Activated T-cell treated with anti-CD3 and anti-CD28 coated beads, Interleukin-2, amount 50 U/mL, for 24 hours (primary cell): ENCODE measurements around the gene DDX41.
A peak's percentile ranks its signal among the peaks of the same experiment; 100 is the strongest.
"Not testable (repeated sequence)": the region's sequence is repeated elsewhere in the genome, so short reads cannot be mapped to it uniquely, and the experiment has no call there.

ENCODE experiments used
- DNase-seq: peaks from one replicate; pipeline ENCODE4 v3.0.0-alpha.2; 2020
- H3K27ac Mint-ChIP-seq: 2 replicates; pipeline ENCODE4 v1.8.0; 2020; ENCODE audit warnings: mild to moderate bottlenecking, mixed read lengths
- H3K27me3 Mint-ChIP-seq: 2 replicates; pipeline ENCODE4 v1.8.0; 2020; ENCODE audit warnings: mixed read lengths
- H3K36me3 Mint-ChIP-seq: 2 replicates; pipeline ENCODE4 v1.8.0; 2020; ENCODE audit warnings: low read depth, mixed read lengths
- H3K4me1 Mint-ChIP-seq: 2 replicates; pipeline ENCODE4 v1.8.0; 2020; ENCODE audit warnings: low read depth, mixed read lengths
- H3K4me3 Mint-ChIP-seq: 2 replicates; pipeline ENCODE4 v1.8.0; 2020; ENCODE audit warnings: mild to moderate bottlenecking, moderate library complexity, mixed read lengths
- H3K9me3 Mint-ChIP-seq: 2 replicates; pipeline ENCODE4 v1.8.0; 2020; ENCODE audit warnings: mixed read lengths

DDX41 gene

GRCh38 chr5:177546258-177546741 lies 29.5 kb upstream of the DDX41 start:
- Mint-ChIP-seq H3K36me3 (peaks cover 48% of the 10 kb centered on the region), H3K4me1 (peaks cover 40% of the 10 kb centered on the region), H3K9me3 (no peaks in the 10 kb centered on the region), H3K4me3 (no peak overlapping the region), H3K27ac (peak overlapping the region; percentile 67), H3K27me3 (no peaks in the 10 kb centered on the region)
- no peak for DNase-seq

- no peak overlapping the region for H3K4me3 Mint-ChIP-seq
- H3K27ac Mint-ChIP-seq = peak overlapping the region; percentile 67
- H3K36me3 Mint-ChIP-seq = peaks cover 47% of the 10 kb centered on the region
- no peaks in the 10 kb centered on the region for H3K27me3 Mint-ChIP-seq
- DNase-seq = no peak
- H3K9me3 Mint-ChIP-seq = no peaks in the 10 kb centered on the region
- peaks cover 43% of the 10 kb centered on the region for H3K4me1 Mint-ChIP-seq
Observed at GRCh38 chr5:177545487-177546257, 28.9 kb upstream of the DDX41 start.

- Mint-ChIP-seq H3K27ac (no peak overlapping the region), H3K27me3 (no peaks in the 10 kb centered on the region), H3K9me3 (no peaks in the 10 kb centered on the region), H3K36me3 (peaks cover 56% of the 10 kb centered on the region), H3K4me1 (peaks cover 34% of the 10 kb centered on the region), H3K4me3 (no peak overlapping the region)
- no peak for DNase-seq
Observed at GRCh38 chr5:177542816-177543465, 26.2 kb upstream of the DDX41 start.

- H3K36me3 Mint-ChIP-seq = peaks cover 66% of the 10 kb centered on the region
- H3K9me3 Mint-ChIP-seq = no peaks in the 10 kb centered on the region
- peak overlapping the region; percentile 50 for H3K27ac Mint-ChIP-seq
- H3K4me3 Mint-ChIP-seq = no peak overlapping the region
- peaks cover 16% of the 10 kb centered on the region for H3K4me1 Mint-ChIP-seq
- DNase-seq = no peak
- no peaks in the 10 kb centered on the region for H3K27me3 Mint-ChIP-seq
Observed at GRCh38 chr5:177540438-177540837, 23.7 kb upstream of the DDX41 start.

GRCh38 chr5:177539411-177539810 lies 22.6 kb upstream of the DDX41 start:
- Mint-ChIP-seq H3K27me3 (no peaks in the 10 kb centered on the region), H3K4me1 (peaks cover 13% of the 10 kb centered on the region), H3K4me3 (no peak overlapping the region), H3K9me3 (no peaks in the 10 kb centered on the region), H3K36me3 (peaks cover 73% of the 10 kb centered on the region), H3K27ac (no peak overlapping the region)
- no peak for DNase-seq

- Mint-ChIP-seq H3K4me3 (no peak overlapping the region), H3K4me1 (peaks cover 9% of the 10 kb centered on the region)
Observed at GRCh38 chr5:177538876-177539275, 22.1 kb upstream of the DDX41 start.

GRCh38 chr5:177537389-177538361 lies 20.9 kb upstream of the DDX41 start:
- Mint-ChIP-seq H3K27me3 (no peaks in the 10 kb centered on the region), H3K27ac (peak overlapping the region; percentile 24)

More at GRCh38 chr5:177538876-177539275, 22.1 kb upstream of the DDX41 start:
- H3K36me3 Mint-ChIP-seq = peaks cover 70% of the 10 kb centered on the region
- peak overlapping the region; percentile 26 for H3K27ac Mint-ChIP-seq
- H3K9me3 Mint-ChIP-seq = no peaks in the 10 kb centered on the region
- H3K27me3 Mint-ChIP-seq = no peaks in the 10 kb centered on the region
- DNase-seq = no peak

GRCh38 chr5:177536386-177536785 lies 19.6 kb upstream of the DDX41 start:
- Mint-ChIP-seq H3K9me3 (no peaks in the 10 kb centered on the region), H3K4me3 (no peak overlapping the region), H3K27ac (no peak overlapping the region), H3K27me3 (no peaks in the 10 kb centered on the region), H3K36me3 (peaks cover 80% of the 10 kb centered on the region), H3K4me1 (peaks cover 4% of the 10 kb centered on the region)
- DNase-seq = no peak

More at GRCh38 chr5:177537389-177538361, 20.9 kb upstream of the DDX41 start:
- Mint-ChIP-seq H3K4me3 (no peak overlapping the region), H3K36me3 (peaks cover 77% of the 10 kb centered on the region), H3K9me3 (no peaks in the 10 kb centered on the region), H3K4me1 (peaks cover 4% of the 10 kb centered on the region)
- no peak for DNase-seq

- Mint-ChIP-seq H3K9me3 (no peaks in the 10 kb centered on the region), H3K4me3 (no peak overlapping the region), H3K4me1 (no peaks in the 10 kb centered on the region), H3K27me3 (no peaks in the 10 kb centered on the region), H3K27ac (no peak overlapping the region), H3K36me3 (peaks cover 84% of the 10 kb centered on the region)
- no peak for DNase-seq
Observed at GRCh38 chr5:177535125-177535524, 18.4 kb upstream of the DDX41 start.

GRCh38 chr5:177534433-177534832 lies 17.7 kb upstream of the DDX41 start:
- H3K27ac Mint-ChIP-seq = not testable (repeated sequence)

GRCh38 chr5:177531209-177531940 lies 14.6 kb upstream of the DDX41 start:
- no peaks in the 10 kb centered on the region for H3K9me3 Mint-ChIP-seq
- peak overlapping the region; percentile 58 for H3K27ac Mint-ChIP-seq
- H3K4me1 Mint-ChIP-seq = no peaks in the 10 kb centered on the region
- no peaks in the 10 kb centered on the region for H3K27me3 Mint-ChIP-seq
- no peak overlapping the region for H3K4me3 Mint-ChIP-seq
- H3K36me3 Mint-ChIP-seq = peaks cover 60% of the 10 kb centered on the region
- DNase-seq = no peak

More at GRCh38 chr5:177534433-177534832, 17.7 kb upstream of the DDX41 start:
- H3K27me3 Mint-ChIP-seq, H3K9me3 Mint-ChIP-seq, DNase-seq, H3K4me1 Mint-ChIP-seq, H3K4me3 Mint-ChIP-seq: not testable (repeated sequence)
- H3K36me3 Mint-ChIP-seq = peaks cover 85% of the 10 kb centered on the region

- Mint-ChIP-seq H3K4me1 (no peaks in the 10 kb centered on the region), H3K4me3 (no peak overlapping the region), H3K9me3 (no peaks in the 10 kb centered on the region), H3K36me3 (peaks cover 57% of the 10 kb centered on the region), H3K27me3 (no peaks in the 10 kb centered on the region), H3K27ac (peak overlapping the region; percentile 58)
- DNase-seq = no peak
Observed at GRCh38 chr5:177530638-177531037, 13.9 kb upstream of the DDX41 start.

- Mint-ChIP-seq H3K4me3 (no peak overlapping the region), H3K27me3 (no peaks in the 10 kb centered on the region), H3K9me3 (no peaks in the 10 kb centered on the region), H3K27ac (peak overlapping the region; percentile 68), H3K36me3 (peaks cover 56% of the 10 kb centered on the region), H3K4me1 (no peaks in the 10 kb centered on the region)
- no peak for DNase-seq
Observed at GRCh38 chr5:177529247-177530203, 12.8 kb upstream of the DDX41 start.
